GM12878 (cell line): ENCODE data around the gene TREML1. TPM values are rescaled to one million over a fixed set of nuclear protein-coding genes. Genes with fewer than 3 reads are reported as not detected.

Source experiments
- ATAC-seq: fragments of 200-7000 bp; cut with Tn5 transposase; 3 replicates; pipeline ENCODE4 v1.9.1; 2020; ENCODE audit warnings: mild to moderate bottlenecking, moderate library complexity
- BruUV-seq: library from RNA; stranded (reverse); fragments of 400-500 nt; replicated peaks from 2 replicates; lab custom pipeline; 2021; lab: Mats Ljungman, UMichigan
- CTCF ChIA-PET: fragments of 300-600 bp; sonication (Branson Sonifier 250); formaldehyde crosslinking; extraction: SDS; loops from one replicate; lab custom pipeline; 2021; ENCODE audit warnings: inconsistent platforms; lab: Yijun Ruan, JAX
- POLR2A ChIA-PET: fragments of 350-600 bp; formaldehyde crosslinking; extraction: SDS; loops from one replicate; lab custom pipeline; 2021; ENCODE audit warnings: inconsistent platforms; lab: Charles Lee
- RAD21 ChIA-PET: fragments of 300-600 bp; sonication (Branson Sonifier 250); formaldehyde crosslinking; loops from one replicate; lab custom pipeline; 2023; ENCODE audit warnings: antibody characterized with exemption; ENCODE audit not compliant: unreplicated experiment; lab: Charles Lee
- SMC1A ChIA-PET: fragments of 300-600 bp; sonication (Branson Sonifier 250); formaldehyde crosslinking; loops from one replicate; lab custom pipeline; 2023; ENCODE audit not compliant: unreplicated experiment, uncharacterized antibody; lab: Charles Lee
- DNase-seq: peaks from one replicate; pipeline ENCODE4 v3.0.0-alpha.2; 2011; ENCODE audit warnings: low read depth, low spot score
- FAIRE-seq: peaks from 3 replicates; lab custom pipeline; 2011; peaks lifted over from hg19 to GRCh38; lab: Jason Lieb, UNC
- H2AFZ ChIP-seq: 2 replicates; pipeline ENCODE4 v1.6.0; 2011; ENCODE audit warnings: low read depth, low read length, control low read depth; ENCODE audit not compliant: control insufficient read depth
- H3K27ac ChIP-seq: 2 replicates; pipeline ENCODE4 v1.5.1; 2011; ENCODE audit warnings: control low read depth; ENCODE audit not compliant: control insufficient read depth, insufficient read depth
- H3K27me3 ChIP-seq, 2 experiments: replicated peaks in 1 of 2; 2 replicates each; pipeline versions ENCODE4 v1.6.0 to v1.6.1; 2011; ENCODE audit warnings: low read length in 1 of 2; ENCODE audit not compliant: control insufficient read depth in 2 of 2, insufficient read depth in 2 of 2
- H3K36me3 ChIP-seq, 2 experiments: 2 replicates each; pipeline ENCODE4 v1.5.1; 2011; ENCODE audit warnings: low read length in 1 of 2; ENCODE audit not compliant: control insufficient read depth in 2 of 2, insufficient read depth in 2 of 2
- H3K4me1 ChIP-seq: 2 replicates; pipeline ENCODE4 v1.6.1; 2011; ENCODE audit warnings: mild to moderate bottlenecking, low read length, moderate library complexity, mixed read lengths; ENCODE audit not compliant: control insufficient read depth, insufficient read depth
- H3K4me2 ChIP-seq: 2 replicates; pipeline ENCODE4 v1.6.0; 2011; ENCODE audit warnings: control low read depth; ENCODE audit not compliant: control insufficient read depth, insufficient read depth
- H3K4me3 ChIP-seq: fragments of 200-600 bp; sonication (generic); 2 replicates; pipeline ENCODE4 v1.5.1; 2016
- H3K79me2 ChIP-seq: 2 replicates; pipeline ENCODE4 v1.6.0; 2011; ENCODE audit warnings: low read length; ENCODE audit not compliant: control insufficient read depth, insufficient read depth
- H3K9ac ChIP-seq: 2 replicates; pipeline ENCODE4 v1.8.0; 2011; ENCODE audit warnings: low read length, control low read depth, mixed read lengths; ENCODE audit not compliant: control insufficient read depth, insufficient read depth
- H3K9me3 ChIP-seq: replicated peaks from 3 replicates; pipeline ENCODE4 v1.5.1; 2011; ENCODE audit warnings: mild to moderate bottlenecking, low read length; ENCODE audit not compliant: control insufficient read depth, insufficient read depth
- H4K20me1 ChIP-seq: 2 replicates; pipeline ENCODE4 v1.6.0; 2011; ENCODE audit not compliant: control insufficient read depth, insufficient read depth
- CBX5 ChIP-seq: sonication (generic); IDR thresholded peaks from 2 replicates; pipeline ENCODE4 v1.6.1; 2016; ENCODE audit warnings: low read depth, moderate library complexity, mild to moderate bottlenecking, inconsistent platforms
- JUNB ChIP-seq: IDR thresholded peaks from 2 replicates; pipeline ENCODE4 v1.6.1; 2016; ENCODE audit warnings: antibody characterized with exemption, mild to moderate bottlenecking
- YY1 ChIP-seq: IDR thresholded peaks from 2 replicates; pipeline ENCODE4 v1.6.1; 2011; ENCODE audit warnings: low read depth, mild to moderate bottlenecking, low read length
- WGBS: methylation state at CpG from one replicate; pipeline ENCODE4 v1.1.6; 2016; ENCODE audit warnings: low lambda C conversion rate; ENCODE audit not compliant: insufficient replicate concordance, insufficient coverage; ENCODE audit errors: missing lambda C conversion rate; 5-methylcytosine and 5-hydroxymethylcytosine counted together
- in situ Hi-C: fragments of 300-500 bp; cut with MboI; formaldehyde crosslinking; loops from 9 replicates; pipeline ENCODE4 v1.14.3; 2018; ENCODE audit warnings: mixed read lengths
- intact Hi-C: fragments of 100-400 bp; cut with micrococcal nuclease; formaldehyde crosslinking; loops from one replicate; pipeline ENCODE4 v1.14.2; 2022; ENCODE audit not compliant: unreplicated experiment
- polyA plus RNA-seq, 11 experiments: library from polyadenylated mRNA; depleted of rRNA in 4 of 11; unstranded in 6 of 11; stranded (reverse) in 5 of 11; fragments of >200 nt; fragmentation: Nextera tagmentation in 4 of 11; fragmentation: Illumina TruSeq in 1 of 11; extraction: Ambion mirVana in 4 of 11; extraction: Trizol in 1 of 11; gene quantifications; 1 replicate in 1 of 11; 2 replicates in 10 of 11; pipeline versions ENCODE4 v1.2.1 to v1.2.3, GENCODE V29; 2011 to 2016; ENCODE audit warnings: inconsistent platforms in 2 of 11, missing spikeins in 2 of 11, low read depth in 1 of 11
- total RNA-seq, 4 experiments: library from RNA; depleted of rRNA in 3 of 4; stranded (reverse); fragments of >200 nt in 3 of 4; fragmentation: Illumina TruSeq in 1 of 4; extraction: Trizol in 1 of 4; gene quantifications; 2 replicates each; pipeline versions ENCODE4 v1.2.1 to v1.2.3, GENCODE V29; 2013 to 2021
- TF ChIP-seq, protein P1 (sequence below): fragments of 450-650 bp; IDR thresholded peaks from 2 replicates; pipeline ENCODE4 v1.6.1; 2014; ENCODE audit warnings: mild to moderate bottlenecking

TREML1 gene
- total and polyA plus RNA-seq, 10 of the 15 experiments (the other 5 are each of a cell fraction or from before 2014, with no cell fraction given) = 0.21 TPM; not detected in 9

DNA sequence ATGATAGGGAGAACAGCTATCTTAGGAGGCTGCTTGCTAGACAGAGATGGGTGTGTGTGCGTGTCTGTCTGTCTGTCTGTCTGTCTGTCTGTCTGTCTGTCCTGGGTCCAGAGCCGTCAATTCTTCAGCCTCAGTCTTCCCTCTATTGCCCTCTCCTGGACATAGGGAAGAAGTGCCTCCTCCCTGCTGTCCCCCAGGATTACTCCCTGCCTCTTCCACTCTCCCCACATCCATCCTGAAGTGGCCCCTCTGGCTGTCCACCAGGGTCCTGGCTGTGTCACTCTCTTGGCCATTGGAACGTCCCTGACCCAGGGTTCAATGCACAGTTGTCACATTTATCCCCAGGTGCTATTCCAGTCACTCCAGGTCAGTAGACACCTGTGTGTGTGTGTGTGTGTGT is 36.6 kb upstream of the TREML1 start:
- no peaks in the 10 kb centered on the region for H4K20me1 ChIP-seq
- BruUV-seq = no TSS peak
- peaks cover 0 to 4% of the 10 kb centered on the region in 2 experiments; a peak in 2 of 4 replicates for H3K36me3 ChIP-seq
- no peak overlapping the region for H2AFZ ChIP-seq
- intact Hi-C loops = loop anchor here (5.0 kb wide), 1 partner anchor 127 kb away; no protein-coding TSS in a partner anchor
- no peaks in the 10 kb centered on the region for H3K4me1 ChIP-seq
- WGBS = 61% methylated on average over 3 of the region's 3 CpGs
- FAIRE-seq = no peak
- ATAC-seq = no peak
- ChIA-PET POLR2A (no interaction called here), RAD21 (no interaction called here), SMC1A (interaction anchor here (0.6 to 1.5 kb wide), 2 partner anchors 9 to 87 kb away, joined by 3 read pairs; no protein-coding TSS in a partner anchor), CTCF (interaction anchor here (1.1 kb wide), 2 partner anchors 37 to 88 kb away, joined by 3 to 5 read pairs; partner anchors contain the start of gene TREML1)
- H3K4me3 ChIP-seq = no peak overlapping the region
- no peaks in the 10 kb centered on the region for H3K79me2 ChIP-seq
- in situ Hi-C loops = no loop called here
- no peak overlapping the region for H3K27ac ChIP-seq
- H3K27me3 ChIP-seq = no peaks in the 10 kb centered on the region; a peak in 1 of 4 replicates
- H3K4me2 ChIP-seq = no peak overlapping the region
- no peak overlapping the region for H3K9ac ChIP-seq
- DNase-seq = no peak
- no peak for TF ChIP-seq JUNB
- TF ChIP-seq, all 136 proteins: peak for 0
- peaks cover 17% of the 10 kb centered on the region for H3K9me3 ChIP-seq

DNA sequence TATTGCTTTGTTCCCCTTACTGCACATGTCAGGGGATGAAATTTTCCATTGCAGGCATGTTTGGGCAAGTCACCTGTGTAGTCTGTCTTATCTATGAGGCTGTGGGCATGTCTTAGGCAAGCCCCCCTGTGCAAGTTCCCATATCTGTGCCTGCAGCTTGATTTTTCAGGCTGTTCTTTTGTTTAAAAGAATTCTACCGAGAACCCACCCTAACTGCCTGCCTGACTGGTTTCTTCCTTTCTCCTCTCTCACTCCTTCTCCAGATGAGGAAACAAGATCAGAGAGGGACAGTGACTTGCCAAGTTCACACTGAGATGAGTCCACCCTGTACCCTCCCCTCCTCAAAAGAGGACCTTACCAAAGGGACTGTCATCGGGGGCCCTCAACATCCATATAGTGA is 35.8 kb upstream of the TREML1 start:
- no TSS peak for BruUV-seq
- no peak overlapping the region for H2AFZ ChIP-seq
- in situ Hi-C loops (no loop called here), intact Hi-C loops (loop anchor here (5.0 kb wide), 1 partner anchor 127 kb away; no protein-coding TSS in a partner anchor)
- ATAC-seq = no peak
- CTCF ChIA-PET = interaction anchor here (1.1 to 1.8 kb wide), 5 partner anchors 9 to 128 kb away, joined by 3 to 6 read pairs (median 3); partner anchors contain the start of gene TREML1
- TF ChIP-seq YY1 (no peak), CBX5 (peak; percentile 56; the same call in 1 of the 2 replicates)
- TF ChIP-seq, protein P1, sequence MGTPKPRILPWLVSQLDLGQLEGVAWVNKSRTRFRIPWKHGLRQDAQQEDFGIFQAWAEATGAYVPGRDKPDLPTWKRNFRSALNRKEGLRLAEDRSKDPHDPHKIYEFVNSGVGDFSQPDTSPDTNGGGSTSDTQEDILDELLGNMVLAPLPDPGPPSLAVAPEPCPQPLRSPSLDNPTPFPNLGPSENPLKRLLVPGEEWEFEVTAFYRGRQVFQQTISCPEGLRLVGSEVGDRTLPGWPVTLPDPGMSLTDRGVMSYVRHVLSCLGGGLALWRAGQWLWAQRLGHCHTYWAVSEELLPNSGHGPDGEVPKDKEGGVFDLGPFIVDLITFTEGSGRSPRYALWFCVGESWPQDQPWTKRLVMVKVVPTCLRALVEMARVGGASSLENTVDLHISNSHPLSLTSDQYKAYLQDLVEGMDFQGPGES = no peak
- H3K4me3 ChIP-seq = no peak overlapping the region
- no peaks in the 10 kb centered on the region for H4K20me1 ChIP-seq
- no peak overlapping the region for H3K27ac ChIP-seq
- no peak overlapping the region for H3K9ac ChIP-seq
- POLR2A ChIA-PET = no interaction called here
- no peaks in the 10 kb centered on the region for H3K79me2 ChIP-seq
- H3K36me3 ChIP-seq = peaks cover 0 to 4% of the 10 kb centered on the region in 2 experiments; a peak in 2 of 4 replicates
- 100% methylated on average over 2 of the region's 2 CpGs for WGBS
- no peak for FAIRE-seq
- H3K27me3 ChIP-seq = no peaks in the 10 kb centered on the region; a peak in 1 of 4 replicates
- H3K4me1 ChIP-seq = no peaks in the 10 kb centered on the region
- peaks cover 17% of the 10 kb centered on the region for H3K9me3 ChIP-seq
- no peak for DNase-seq
- no peak overlapping the region for H3K4me2 ChIP-seq
- SMC1A ChIA-PET = interaction anchor here (0.6 to 2.1 kb wide), 3 partner anchors 8 to 128 kb away, joined by 3 to 5 read pairs (median 3); no protein-coding TSS in a partner anchor
- RAD21 ChIA-PET = no interaction called here
